AG09319 (cell line): ENCODE results near the gene FHDC1.

Experiments used
- DNase-seq: peaks from one replicate; pipeline ENCODE4 v3.0.0-alpha.2; 2010; ENCODE audit warnings: low read depth; ENCODE audit errors: extremely low read depth
- CTCF ChIP-seq: IDR thresholded peaks from 2 replicates; pipeline ENCODE4 v1.5.1; 2011; ENCODE audit warnings: low read depth, mild to moderate bottlenecking, inconsistent platforms, low read length, moderate library complexity

The FHDC1 gene

GRCh38 chr4:152992027-152992426 is 55.9 kb downstream of the FHDC1 start:
- TF ChIP-seq CTCF, result no peak
- no peak for DNase-seq

GRCh38 chr4:152992466-152992865 is 56.3 kb downstream of the FHDC1 start:
- no peak for DNase-seq
- no peak for TF ChIP-seq CTCF

- no peak for TF ChIP-seq CTCF
- no peak for DNase-seq
Observed at GRCh38 chr4:152994038-152994437, 57.9 kb downstream of the FHDC1 start.

- DNase-seq, result no peak
- no peak for TF ChIP-seq CTCF
Observed at GRCh38 chr4:152996111-152996571, 60.0 kb downstream of the FHDC1 start.

GRCh38 chr4:152996672-152997071 is 60.5 kb downstream of the FHDC1 start:
- DNase-seq, result no peak
- no peak for TF ChIP-seq CTCF

GRCh38 chr4:152997288-152997687 is 61.2 kb downstream of the FHDC1 start:
- DNase-seq, result no peak
- TF ChIP-seq CTCF, result no peak

- TF ChIP-seq CTCF, result no peak
- DNase-seq, result no peak
Observed at GRCh38 chr4:152997771-152998487, 61.8 kb downstream of the FHDC1 start.
